HEK293 (cell line): ENCODE results near the gene PLPP6.
A peak's percentile ranks its signal among the peaks of the same experiment; 100 is the strongest.

Source experiments
- CTCF ChIA-PET: fragments of 350-600 bp; formaldehyde crosslinking; extraction: SDS; loops from one replicate; lab custom pipeline; 2021; ENCODE audit warnings: antibody characterized with exemption; lab: Yijun Ruan, JAX
- POLR2A ChIA-PET: fragments of 300-600 bp; formaldehyde crosslinking; extraction: SDS; loops from one replicate; lab custom pipeline; 2020; ENCODE audit warnings: antibody characterized with exemption, inconsistent platforms; lab: Yijun Ruan, JAX
- H3K27ac ChIP-seq: fragments of 200-500 bp; sonication (Bioruptor generic); 2 replicates; pipeline ENCODE4 v1.5.1; 2014; ENCODE audit warnings: low read depth, low read length, control low read depth, inconsistent platforms; ENCODE audit errors: extremely low read depth
- H3K36me3 ChIP-seq, 2 experiments: fragments of 200-500 bp in 1 of 2; sonication (Bioruptor generic) in 1 of 2; 1 replicate in 1 of 2; 2 replicates in 1 of 2; pipeline ENCODE4 v1.5.1; 2014 to 2017; ENCODE audit warnings: inconsistent platforms in 2 of 2, low read length in 2 of 2; ENCODE audit not compliant: control insufficient read depth in 2 of 2, insufficient read depth in 1 of 2
- H3K4me1 ChIP-seq: fragments of 200-500 bp; sonication (Bioruptor generic); 2 replicates; pipeline ENCODE4 v1.5.1; 2014; ENCODE audit warnings: mild to moderate bottlenecking, low read length, inconsistent platforms; ENCODE audit not compliant: control insufficient read depth, insufficient read depth
- H3K4me3 ChIP-seq: 2 replicates; pipeline ENCODE4 v1.5.1; 2011; ENCODE audit warnings: low read depth, mild to moderate bottlenecking, control low read depth, low read length, moderate library complexity
- H3K9me3 ChIP-seq: fragments of 200-500 bp; sonication (Bioruptor generic); 2 replicates; pipeline ENCODE4 v1.5.1; 2014; ENCODE audit warnings: low read depth, low read length, inconsistent platforms; ENCODE audit not compliant: control insufficient read depth, insufficient read depth
- GLIS2 ChIP-seq: fragments of 450-650 bp; formaldehyde crosslinking; IDR thresholded peaks from 2 replicates; pipeline ENCODE4 v1.5.1; 2016; ENCODE audit warnings: missing biosample characterization, missing genetic modification characterization
- HOXA7 ChIP-seq: sonication (generic); formaldehyde crosslinking; IDR thresholded peaks from 2 replicates; pipeline ENCODE4 v1.8.1; 2022; ENCODE audit warnings: missing genetic modification reagents, borderline replicate concordance
- KLF10 ChIP-seq: fragments of 450-650 bp; IDR thresholded peaks from 2 replicates; pipeline ENCODE4 v1.5.1; 2018; ENCODE audit warnings: missing biosample characterization, mild to moderate bottlenecking, missing genetic modification characterization
- PRDM1 ChIP-seq: fragments of 450-650 bp; formaldehyde crosslinking; IDR thresholded peaks from 2 replicates; pipeline ENCODE4; 2016; ENCODE audit warnings: missing biosample characterization, missing genetic modification characterization
- ZFP37 ChIP-seq: fragments of 450-650 bp; formaldehyde crosslinking; IDR thresholded peaks from 2 replicates; pipeline ENCODE4 v1.5.1; 2016; ENCODE audit warnings: missing biosample characterization, missing genetic modification characterization
- ZIC2 ChIP-seq: fragments of 450-650 bp; formaldehyde crosslinking; IDR thresholded peaks from 2 replicates; pipeline ENCODE4 v1.5.1; 2016; ENCODE audit warnings: missing biosample characterization, missing genetic modification characterization
- ZNF138 ChIP-seq: fragments of 450-650 bp; formaldehyde crosslinking; IDR thresholded peaks from 2 replicates; pipeline ENCODE4 v1.5.1; 2016; ENCODE audit warnings: missing biosample characterization, missing genetic modification characterization, borderline replicate concordance
- ZNF19 ChIP-seq: fragments of 450-650 bp; formaldehyde crosslinking; IDR thresholded peaks from 2 replicates; pipeline ENCODE4; 2016; ENCODE audit warnings: missing biosample characterization, missing genetic modification characterization, low read depth
- ZNF239 ChIP-seq: fragments of 450-650 bp; formaldehyde crosslinking; IDR thresholded peaks from 2 replicates; pipeline ENCODE4 v1.5.1; 2016; ENCODE audit warnings: missing biosample characterization, missing genetic modification characterization
- ZNF274 ChIP-seq, 2 experiments: fragments of 200-500 bp in 1 of 2; fragments of 450-650 bp in 1 of 2; sonication (Bioruptor generic) in 1 of 2; formaldehyde crosslinking in 1 of 2; IDR thresholded peaks; 2 replicates each; pipeline versions ENCODE4 v1.5.1 to v1.6.1; 2014 to 2016; ENCODE audit warnings: borderline replicate concordance in 1 of 2, inconsistent platforms in 1 of 2, low read length in 1 of 2, missing biosample characterization in 1 of 2, missing genetic modification characterization in 1 of 2
- ZNF311 ChIP-seq: fragments of 450-650 bp; formaldehyde crosslinking; IDR thresholded peaks from 2 replicates; pipeline ENCODE4 v1.5.1; 2017; ENCODE audit warnings: missing biosample characterization, missing genetic modification characterization, borderline replicate concordance
- ZNF341 ChIP-seq: fragments of 450-650 bp; formaldehyde crosslinking; IDR thresholded peaks from 2 replicates; pipeline ENCODE4; 2016; ENCODE audit warnings: low read depth, missing biosample characterization, missing genetic modification characterization
- ZNF544 ChIP-seq: fragments of 450-650 bp; formaldehyde crosslinking; IDR thresholded peaks from 2 replicates; pipeline ENCODE4 v1.5.0; 2017; ENCODE audit warnings: missing biosample characterization, missing genetic modification characterization
- ZNF571 ChIP-seq: fragments of 450-650 bp; formaldehyde crosslinking; IDR thresholded peaks from 2 replicates; pipeline ENCODE4 v1.5.0; 2017; ENCODE audit warnings: missing biosample characterization, missing genetic modification characterization
- ZNF600 ChIP-seq: fragments of 450-650 bp; formaldehyde crosslinking; IDR thresholded peaks from 2 replicates; pipeline ENCODE4 v1.5.1; 2016; ENCODE audit warnings: missing biosample characterization, missing genetic modification characterization
- ZNF670 ChIP-seq: fragments of 450-650 bp; formaldehyde crosslinking; IDR thresholded peaks from 2 replicates; pipeline ENCODE4 v1.5.1; 2016; ENCODE audit warnings: missing biosample characterization, missing genetic modification characterization, low read depth
- ZNF701 ChIP-seq: fragments of 450-650 bp; formaldehyde crosslinking; IDR thresholded peaks from 2 replicates; pipeline ENCODE4 v1.5.1; 2016; ENCODE audit warnings: missing biosample characterization, missing genetic modification characterization
- ZXDB ChIP-seq: fragments of 450-650 bp; formaldehyde crosslinking; IDR thresholded peaks from 2 replicates; pipeline ENCODE4 v1.5.1; 2016; ENCODE audit warnings: missing biosample characterization, missing genetic modification characterization
- TF ChIP-seq, protein P1 (sequence below): fragments of 450-650 bp; formaldehyde crosslinking; IDR thresholded peaks from 2 replicates; pipeline ENCODE4 v1.5.1; 2016; ENCODE audit warnings: missing biosample characterization, missing genetic modification characterization
- TF ChIP-seq, protein P2 (sequence below): fragments of 450-650 bp; formaldehyde crosslinking; IDR thresholded peaks from 2 replicates; pipeline ENCODE4 v1.5.1; 2017; ENCODE audit warnings: missing biosample characterization, missing genetic modification characterization
- TF ChIP-seq, protein P3 (sequence below): fragments of 450-650 bp; formaldehyde crosslinking; IDR thresholded peaks from 2 replicates; pipeline ENCODE4 v1.5.1; 2016; ENCODE audit warnings: missing biosample characterization, missing genetic modification characterization

Gene PLPP6

DNA sequence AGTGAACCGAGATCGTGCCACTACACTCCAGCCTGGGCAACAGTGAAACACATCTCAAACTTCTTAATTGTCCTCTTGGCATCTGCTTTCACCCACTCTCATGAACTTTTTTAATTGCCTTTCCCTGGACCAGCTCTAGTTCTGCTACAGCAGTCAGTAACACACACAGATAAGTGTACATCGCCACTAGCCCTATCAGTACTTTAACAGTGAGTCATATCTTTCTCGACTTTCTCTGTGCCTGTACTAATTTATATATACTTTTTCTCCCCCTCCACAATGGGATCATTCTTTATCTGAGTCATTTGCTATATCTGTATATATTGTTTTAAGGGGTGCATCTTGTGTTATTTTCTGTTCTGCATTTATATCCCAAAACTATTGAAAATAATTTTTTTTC is 24.0 kb downstream of the PLPP6 start:
- H3K9me3 ChIP-seq = no peaks in the 10 kb centered on the region
- no peak overlapping the region for H3K4me3 ChIP-seq
- H3K27ac ChIP-seq = no peak overlapping the region
- ChIA-PET CTCF (interaction anchor here (0.7 to 0.8 kb wide), 2 partner anchors 12 to 330 kb away, joined by 3 read pairs; no protein-coding TSS in a partner anchor), POLR2A (no interaction called here)
- H3K36me3 ChIP-seq = peaks cover 10 to 37% of the 10 kb centered on the region in 2 experiments
- no peaks in the 10 kb centered on the region; the same call in 1 of the 2 replicates for H3K4me1 ChIP-seq
- TF ChIP-seq PRDM1 (peak; percentile 74), GLIS2 (tag by site-specific recombination) (no peak)

DNA sequence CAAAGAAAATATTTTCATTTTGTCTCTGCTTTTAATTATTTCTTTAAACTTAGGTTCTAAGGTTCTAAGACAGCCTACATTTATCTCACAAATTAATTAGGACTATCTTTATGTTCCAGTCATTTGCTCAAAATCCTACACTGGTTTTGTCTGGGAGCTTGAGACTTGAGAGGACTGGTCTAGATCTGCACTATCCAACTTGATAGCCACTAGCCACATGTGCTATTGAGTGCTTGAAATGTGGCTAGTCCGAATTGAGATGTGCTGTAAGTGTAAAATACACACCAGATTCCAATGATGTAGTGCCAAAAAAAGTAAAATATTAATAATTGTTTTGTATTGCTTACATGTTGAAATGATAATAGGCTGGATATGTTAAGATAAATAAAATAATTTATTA is 24.5 kb downstream of the PLPP6 start:
- CTCF ChIA-PET = interaction anchor here (0.7 kb wide), 1 partner anchor 329 kb away, joined by 3 read pairs; no protein-coding TSS in a partner anchor
- Histone ChIP-seq H3K4me3 (no peak overlapping the region), H3K27ac (no peak overlapping the region), H3K9me3 (no peaks in the 10 kb centered on the region), H3K4me1 (no peaks in the 10 kb centered on the region; the same call in 1 of the 2 replicates), H3K36me3 (peaks cover 10 to 37% of the 10 kb centered on the region in 2 experiments)
- POLR2A ChIA-PET = no interaction called here
- TF ChIP-seq, protein P1, sequence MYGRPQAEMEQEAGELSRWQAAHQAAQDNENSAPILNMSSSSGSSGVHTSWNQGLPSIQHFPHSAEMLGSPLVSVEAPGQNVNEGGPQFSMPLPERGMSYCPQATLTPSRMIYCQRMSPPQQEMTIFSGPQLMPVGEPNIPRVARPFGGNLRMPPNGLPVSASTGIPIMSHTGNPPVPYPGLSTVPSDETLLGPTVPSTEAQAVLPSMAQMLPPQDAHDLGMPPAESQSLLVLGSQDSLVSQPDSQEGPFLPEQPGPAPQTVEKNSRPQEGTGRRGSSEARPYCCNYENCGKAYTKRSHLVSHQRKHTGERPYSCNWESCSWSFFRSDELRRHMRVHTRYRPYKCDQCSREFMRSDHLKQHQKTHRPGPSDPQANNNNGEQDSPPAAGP (tag by site-specific recombination) = no peak
- TF ChIP-seq, protein P2, sequence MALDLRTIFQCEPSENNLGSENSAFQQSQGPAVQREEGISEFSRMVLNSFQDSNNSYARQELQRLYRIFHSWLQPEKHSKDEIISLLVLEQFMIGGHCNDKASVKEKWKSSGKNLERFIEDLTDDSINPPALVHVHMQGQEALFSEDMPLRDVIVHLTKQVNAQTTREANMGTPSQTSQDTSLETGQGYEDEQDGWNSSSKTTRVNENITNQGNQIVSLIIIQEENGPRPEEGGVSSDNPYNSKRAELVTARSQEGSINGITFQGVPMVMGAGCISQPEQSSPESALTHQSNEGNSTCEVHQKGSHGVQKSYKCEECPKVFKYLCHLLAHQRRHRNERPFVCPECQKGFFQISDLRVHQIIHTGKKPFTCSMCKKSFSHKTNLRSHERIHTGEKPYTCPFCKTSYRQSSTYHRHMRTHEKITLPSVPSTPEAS (tag by site-specific recombination) = no peak
- TF ChIP-seq ZNF274 (IDR thresholded peaks at IDR 0.05; ENCODE audit: low read length) = no peak
- TF ChIP-seq ZNF274 (tag by site-specific recombination; IDR thresholded peaks at IDR 0.05; ENCODE audit: borderline replicate concordance) = no peak
- TF ChIP-seq ZNF341 (tag by site-specific recombination) = no peak
- no peak for TF ChIP-seq ZNF19
- no peak for TF ChIP-seq ZNF138 (tag by site-specific recombination)
- TF ChIP-seq ZNF670 (tag by site-specific recombination) = no peak
- TF ChIP-seq ZNF701 = no peak
- no peak for TF ChIP-seq ZIC2
- no peak for TF ChIP-seq ZNF544 (tag by site-specific recombination)
- TF ChIP-seq HOXA7 (CRISPR knock-in tag) = no peak
- no peak for TF ChIP-seq ZNF600 (tag by site-specific recombination)
- TF ChIP-seq, protein P3, sequence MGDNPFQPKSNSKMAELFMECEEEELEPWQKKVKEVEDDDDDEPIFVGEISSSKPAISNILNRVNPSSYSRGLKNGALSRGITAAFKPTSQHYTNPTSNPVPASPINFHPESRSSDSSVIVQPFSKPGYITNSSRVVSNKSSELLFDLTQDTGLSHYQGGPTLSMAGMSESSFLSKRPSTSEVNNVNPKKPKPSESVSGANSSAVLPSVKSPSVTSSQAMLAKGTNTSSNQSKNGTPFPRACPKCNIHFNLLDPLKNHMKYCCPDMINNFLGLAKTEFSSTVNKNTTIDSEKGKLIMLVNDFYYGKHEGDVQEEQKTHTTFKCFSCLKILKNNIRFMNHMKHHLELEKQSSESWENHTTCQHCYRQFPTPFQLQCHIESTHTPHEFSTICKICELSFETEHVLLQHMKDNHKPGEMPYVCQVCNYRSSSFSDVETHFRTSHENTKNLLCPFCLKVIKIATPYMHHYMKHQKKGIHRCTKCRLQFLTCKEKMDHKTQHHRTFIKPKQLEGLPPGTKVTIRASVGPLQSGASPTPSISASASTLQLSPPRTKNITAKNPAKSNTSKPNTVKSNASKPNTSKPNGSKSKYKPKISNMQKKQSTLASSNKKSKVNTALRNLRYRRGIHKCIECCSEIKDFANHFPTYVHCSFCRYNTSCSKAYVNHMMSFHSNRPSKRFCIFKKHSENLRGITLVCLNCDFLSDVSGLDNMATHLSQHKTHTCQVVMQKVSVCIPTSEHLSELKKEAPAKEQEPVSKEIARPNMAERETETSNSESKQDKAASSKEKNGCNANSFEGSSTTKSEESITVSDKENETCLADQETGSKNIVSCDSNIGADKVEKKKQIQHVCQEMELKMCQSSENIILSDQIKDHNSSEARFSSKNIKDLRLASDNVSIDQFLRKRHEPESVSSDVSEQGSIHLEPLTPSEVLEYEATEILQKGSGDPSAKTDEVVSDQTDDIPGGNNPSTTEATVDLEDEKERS (tag by site-specific recombination) = no peak
- TF ChIP-seq ZNF571 (tag by site-specific recombination) = no peak
- no peak for TF ChIP-seq ZNF311
- TF ChIP-seq KLF10 (tag by site-specific recombination) = no peak
- TF ChIP-seq ZFP37 (tag by site-specific recombination) = no peak
- no peak for TF ChIP-seq ZXDB (tag by site-specific recombination)
- TF ChIP-seq ZNF239 = no peak
